GM18907 (cell line): ENCODE measurements around the gene PYROXD2.

Source experiments
- ATAC-seq: cut with Tn5 transposase; IDR thresholded peaks from one replicate; pipeline ENCODE4 v1.9.1; 2021; ENCODE audit warnings: mild to moderate bottlenecking, moderate library complexity; ENCODE audit not compliant: unreplicated experiment

PYROXD2 gene

DNA sequence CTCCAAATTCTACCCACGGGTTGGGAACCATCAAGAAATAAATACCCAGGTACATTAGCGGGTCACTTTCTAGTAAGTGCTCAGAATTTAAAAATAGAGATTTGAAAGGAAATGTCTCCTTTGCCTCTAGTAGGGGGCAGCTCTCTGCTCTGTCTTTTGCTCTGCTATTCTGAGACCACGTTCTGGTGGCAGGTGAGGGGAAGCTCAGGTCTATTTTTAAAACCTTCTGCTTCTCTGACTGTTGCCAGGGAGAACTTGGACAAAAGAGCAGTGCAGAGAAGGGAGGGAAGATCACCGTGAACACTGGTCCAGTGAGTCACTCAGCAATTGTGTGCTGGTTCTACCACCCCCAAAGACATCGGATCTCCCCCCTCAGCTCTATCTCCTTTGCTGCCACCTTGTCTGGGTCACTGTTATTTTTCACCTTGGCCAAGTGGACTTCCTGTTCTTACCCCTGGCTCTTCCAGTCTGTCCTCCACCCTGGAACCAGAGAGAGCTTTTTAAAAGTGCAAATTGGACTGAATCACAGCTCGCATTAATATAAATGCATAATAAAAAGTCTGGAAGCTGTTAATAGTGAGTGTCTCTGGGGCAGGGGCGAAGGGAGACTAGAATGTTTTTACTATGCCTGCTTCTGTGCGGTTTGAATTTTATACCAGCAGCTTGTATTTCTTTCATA is 74.6 kb downstream of the PYROXD2 start:
- peak; percentile 45 for ATAC-seq

DNA sequence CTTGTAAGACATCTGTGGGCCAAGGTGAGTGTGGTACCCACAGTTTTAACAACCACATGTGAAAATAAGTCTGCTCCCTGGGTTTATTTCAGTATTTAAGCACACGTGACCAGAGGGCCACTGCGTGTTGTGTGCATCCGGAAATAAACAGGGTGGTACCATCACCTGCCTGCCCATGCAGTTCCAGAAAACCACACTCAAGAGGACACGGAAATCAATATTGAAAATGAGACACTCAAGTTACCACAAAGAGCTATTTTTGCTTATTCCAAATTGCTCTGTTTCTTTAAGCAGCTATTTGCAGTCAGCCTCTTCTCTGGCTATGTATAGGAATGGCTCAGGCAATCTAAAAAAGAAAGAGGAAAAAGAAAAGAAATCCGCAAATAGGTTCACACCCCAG is 75.2 kb downstream of the PYROXD2 start:
- ATAC-seq = peak; percentile 90

DNA sequence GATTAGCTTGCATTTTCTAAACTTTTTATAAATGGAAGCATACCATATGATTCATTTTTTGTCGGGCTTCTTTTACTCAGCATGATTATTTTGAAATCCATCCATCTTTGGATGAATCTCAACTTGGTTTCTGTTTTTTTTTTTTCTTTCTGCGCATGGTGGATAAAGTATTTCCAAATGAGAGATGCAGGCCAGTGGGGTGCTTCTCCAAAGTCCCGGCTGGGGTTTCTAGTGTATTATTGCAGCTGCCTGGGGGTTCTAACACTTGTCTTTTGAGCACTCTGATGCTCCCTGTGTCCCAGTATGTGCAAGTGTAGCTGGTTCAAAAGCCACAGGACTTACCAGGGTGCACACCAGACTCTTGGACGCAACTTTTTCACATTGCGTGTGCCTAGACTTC is 76.1 kb downstream of the PYROXD2 start:
- ATAC-seq = no peak

DNA sequence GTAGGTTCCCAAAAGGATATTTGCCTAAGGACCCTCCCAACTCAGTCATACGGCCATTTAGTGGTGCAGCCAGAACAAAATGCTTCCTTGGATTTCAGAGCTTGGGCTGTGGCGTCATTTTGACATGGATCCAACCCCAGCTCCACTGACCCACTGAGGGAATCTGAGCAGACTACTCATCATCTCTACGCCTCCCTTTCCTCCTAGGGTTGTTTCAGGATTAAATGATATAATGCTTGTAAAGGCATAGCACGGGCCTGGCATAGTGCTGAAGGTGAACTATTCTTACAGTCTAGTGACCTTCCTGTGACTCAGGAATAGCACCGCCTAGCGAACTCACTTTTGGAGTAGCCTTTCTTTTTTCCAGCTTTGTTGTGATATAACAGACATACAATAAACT is 76.7 kb downstream of the PYROXD2 start:
- no peak for ATAC-seq

DNA sequence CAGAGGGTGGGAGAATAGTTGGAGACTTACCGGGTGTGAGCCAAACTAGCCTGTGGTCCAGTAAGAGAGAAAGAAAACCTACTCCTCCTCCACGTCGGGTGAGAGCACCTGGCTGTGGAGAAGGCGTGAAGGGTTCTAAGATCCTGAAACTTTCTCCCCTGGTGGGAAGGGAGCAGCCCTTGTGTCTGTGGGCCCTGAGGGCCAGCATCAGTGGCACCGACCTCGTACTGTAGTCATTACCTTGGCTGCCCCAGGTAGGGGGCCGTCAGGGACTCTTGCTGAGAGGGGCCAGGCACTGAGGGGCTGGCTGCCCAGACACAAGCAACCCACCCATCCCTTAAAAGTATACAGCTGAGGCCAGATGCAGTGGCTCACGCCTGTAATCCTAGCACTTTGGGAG is 77.5 kb downstream of the PYROXD2 start:
- no peak for ATAC-seq
